Measurements from ENCODE around the gene RAMP3.

GRCh38 chr7:45173596-45174327 lies 16.2 kb downstream of the RAMP3 start:
- TF ChIP-seq CTCF (IDR thresholded peaks at IDR 0.05) (no peak), POLR2A (IDR thresholded peaks at IDR 0.05) (no peak)
